Esophagus squamous epithelium (tissue), 5 donors: ENCODE measurements around the gene TIMM29. TPM values are rescaled to one million over a fixed set of nuclear protein-coding genes. Genes with fewer than 3 reads are reported as not detected.

Experiments used
- DNase-seq: peaks from one replicate; lab custom pipeline; 2025; lab: John Stamatoyannopoulos, UW
- H3K27ac ChIP-seq, 4 donors: fragments of 200-600 bp; sonication (generic); one replicate each; pipeline ENCODE4 v1.5.1; 2016 to 2019; ENCODE audit warnings: mild to moderate bottlenecking in 1 of 4
- H3K27me3 ChIP-seq, 4 donors: fragments of 200-600 bp; sonication (generic); 1 replicate in 3 of 4; 2 replicates in 1 of 4; pipeline versions ENCODE4 v1.5.1 to v1.6.0; 2017 to 2021; ENCODE audit warnings: antibody characterized with exemption in 1 of 4
- H3K36me3 ChIP-seq, 3 donors: fragments of 200-600 bp; sonication (generic); one replicate each; pipeline ENCODE4 v1.5.1; 2016 to 2019
- H3K4me1 ChIP-seq, 3 donors: fragments of 200-600 bp; sonication (generic); one replicate each; pipeline ENCODE4 v1.5.1; 2017 to 2019
- H3K4me3 ChIP-seq, 4 donors: fragments of 200-600 bp; sonication (generic); 1 replicate in 3 of 4; 2 replicates in 1 of 4; pipeline ENCODE4 v1.5.1; 2016 to 2019; ENCODE audit warnings: mild to moderate bottlenecking in 2 of 4, moderate library complexity in 1 of 4
- H3K9me3 ChIP-seq, 3 donors: fragments of 200-600 bp; sonication (generic); one replicate each; pipeline ENCODE4 v1.5.1; 2016 to 2019
- POLR2A ChIP-seq, 4 donors: fragments of 450-650 bp; IDR thresholded peaks; one replicate each; pipeline ENCODE4 v1.6.1; 2017; ENCODE audit warnings: antibody characterized with exemption in 4 of 4, mild to moderate bottlenecking in 4 of 4, moderate library complexity in 3 of 4
- WGBS, 2 donors: methylation state at CpG; one replicate each; pipeline ENCODE4 v1.1.5; 2018; 5-methylcytosine and 5-hydroxymethylcytosine counted together
- intact Hi-C: fragments of 100-400 bp; cut with DNase I; formaldehyde crosslinking; loops from one replicate; pipeline ENCODE4 v1.15.0; 2022
- total RNA-seq, 4 donors: library from RNA; depleted of rRNA; stranded (reverse); fragments of >200 nt; gene quantifications; one replicate each; pipeline ENCODE4 v1.1.0, GENCODE V29; 2016
- TF ChIP-seq, protein P1 (sequence below), 6 experiments: fragments of 450-650 bp in 4 of 6; fragments of 200-600 bp in 2 of 6; sonication (generic) in 2 of 6; IDR thresholded peaks; one replicate each; pipeline ENCODE4 v1.5.1; 2016 to 2019; ENCODE audit warnings: antibody characterized with exemption in 6 of 6, mild to moderate bottlenecking in 4 of 6, moderate library complexity in 4 of 6
- donor health status: DM: yes; HTN: yes; CAD: no.

The TIMM29 gene
- total RNA-seq, 4 donors from 2014 or later, result 23.6 to 35.6 (median 27.3) TPM

DNA sequence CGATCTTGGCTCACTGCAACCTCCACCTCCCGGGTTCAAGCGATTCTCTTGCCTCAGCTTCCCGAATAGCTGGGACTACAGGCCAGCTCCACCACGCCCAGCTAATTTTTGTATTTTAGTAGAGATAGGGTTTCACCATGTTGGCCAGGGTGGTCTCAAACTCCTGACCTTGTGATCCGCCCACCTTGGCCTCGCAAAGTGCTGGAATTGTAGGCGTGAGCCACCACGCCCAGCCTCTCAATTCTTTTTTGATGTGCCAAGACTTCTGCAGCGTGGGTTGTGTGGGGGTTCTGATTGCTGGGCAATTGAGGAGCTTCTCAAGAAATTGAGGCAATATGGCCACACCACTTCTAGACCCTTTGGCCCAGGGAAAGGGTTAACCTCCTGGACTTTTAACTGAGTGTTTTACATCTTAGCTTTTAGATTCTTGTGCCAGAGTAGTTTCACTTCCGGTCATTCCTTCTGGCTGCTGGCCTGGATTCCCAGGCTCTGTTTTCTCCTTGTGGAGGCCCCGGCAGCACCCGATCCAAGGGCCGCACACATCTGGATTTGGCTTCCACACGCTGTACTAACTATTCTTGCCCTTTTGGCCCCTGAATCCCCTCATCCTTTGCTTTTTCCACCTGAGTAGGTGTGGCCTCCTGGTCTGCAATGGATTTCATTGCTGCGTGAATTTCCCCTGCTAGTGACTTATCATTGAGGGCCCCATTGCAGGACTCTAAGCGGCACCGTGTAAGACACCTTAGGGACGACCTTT is 46.9 kb downstream of the TIMM29 start:
- Histone ChIP-seq H3K36me3 (no peaks in the 10 kb centered on the region), H3K27ac (peak overlapping the region in 3 of 4 donors; percentile 56 to 67 (median 60)), H3K9me3 (no peaks in the 10 kb centered on the region), H3K4me1 (peaks cover 16 to 44% (median 27%) of the 10 kb centered on the region in 3 donors), H3K4me3 (peak overlapping the region in 1 of 4 donors; percentile 39), H3K27me3 (no peaks in the 10 kb centered on the region)
- intact Hi-C loops, result no loop called here
- no peak for DNase-seq
- 62 to 68% methylated on average over 17 to 19 of the region's 19 CpGs for WGBS, 2 donors
- no peak for TF ChIP-seq POLR2A (IDR thresholded peaks at IDR 0.05)
- TF ChIP-seq, protein P1, sequence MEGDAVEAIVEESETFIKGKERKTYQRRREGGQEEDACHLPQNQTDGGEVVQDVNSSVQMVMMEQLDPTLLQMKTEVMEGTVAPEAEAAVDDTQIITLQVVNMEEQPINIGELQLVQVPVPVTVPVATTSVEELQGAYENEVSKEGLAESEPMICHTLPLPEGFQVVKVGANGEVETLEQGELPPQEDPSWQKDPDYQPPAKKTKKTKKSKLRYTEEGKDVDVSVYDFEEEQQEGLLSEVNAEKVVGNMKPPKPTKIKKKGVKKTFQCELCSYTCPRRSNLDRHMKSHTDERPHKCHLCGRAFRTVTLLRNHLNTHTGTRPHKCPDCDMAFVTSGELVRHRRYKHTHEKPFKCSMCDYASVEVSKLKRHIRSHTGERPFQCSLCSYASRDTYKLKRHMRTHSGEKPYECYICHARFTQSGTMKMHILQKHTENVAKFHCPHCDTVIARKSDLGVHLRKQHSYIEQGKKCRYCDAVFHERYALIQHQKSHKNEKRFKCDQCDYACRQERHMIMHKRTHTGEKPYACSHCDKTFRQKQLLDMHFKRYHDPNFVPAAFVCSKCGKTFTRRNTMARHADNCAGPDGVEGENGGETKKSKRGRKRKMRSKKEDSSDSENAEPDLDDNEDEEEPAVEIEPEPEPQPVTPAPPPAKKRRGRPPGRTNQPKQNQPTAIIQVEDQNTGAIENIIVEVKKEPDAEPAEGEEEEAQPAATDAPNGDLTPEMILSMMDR (IDR thresholded peaks at IDR 0.05), result no peak

DNA sequence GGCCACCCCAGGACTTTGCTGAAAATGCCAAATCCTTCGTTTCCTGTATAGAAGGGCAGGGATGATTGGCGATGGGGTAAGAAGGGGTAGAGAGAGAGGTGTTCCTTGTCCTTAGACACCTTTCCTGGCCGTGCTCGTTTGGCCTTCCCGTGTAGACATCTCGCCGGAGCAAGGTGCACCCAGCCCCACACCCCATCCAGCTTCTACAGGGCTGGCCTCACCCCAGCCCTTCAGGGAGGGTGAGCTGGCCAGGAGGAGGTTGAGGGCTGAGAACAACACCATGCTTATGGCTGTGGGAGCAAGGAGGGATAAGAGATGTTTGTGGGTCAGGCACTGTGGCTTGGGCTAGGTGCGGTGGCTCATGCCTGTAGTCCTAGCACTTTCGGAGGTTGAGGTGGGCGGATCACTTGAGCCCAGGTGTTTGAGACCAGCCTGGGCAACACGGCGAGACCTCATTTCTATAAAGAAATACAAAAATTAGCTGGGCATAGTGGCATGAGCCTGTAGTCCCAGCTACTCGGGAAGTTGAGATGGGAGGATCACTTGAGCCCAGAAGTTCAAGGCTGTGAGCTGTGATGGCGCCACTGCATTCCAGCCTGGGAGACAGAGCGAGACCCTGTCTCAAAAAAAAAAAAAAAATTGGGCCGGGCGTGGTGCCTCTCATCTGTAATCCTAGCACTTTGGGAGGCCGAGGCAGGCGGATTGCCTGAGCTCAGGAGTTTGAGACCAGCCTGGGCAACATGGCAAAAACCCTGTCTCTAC is 47.7 kb downstream of the TIMM29 start:
- H3K27me3 ChIP-seq, result no peaks in the 10 kb centered on the region
- intact Hi-C loops, result no loop called here
- no peak for DNase-seq
- H3K9me3 ChIP-seq, result no peaks in the 10 kb centered on the region
- WGBS, 2 donors, result 69 to 75% methylated on average over 9 to 12 of the region's 19 CpGs
- peaks cover 16 to 52% (median 27%) of the 10 kb centered on the region in 3 donors for H3K4me1 ChIP-seq
- peaks cover 0 to 6% (median 0%) of the 10 kb centered on the region in 3 donors for H3K36me3 ChIP-seq
- no peak for TF ChIP-seq POLR2A (IDR thresholded peaks at IDR 0.05)
- TF ChIP-seq, protein P1 (IDR thresholded peaks at IDR 0.05), result no peak
- peak overlapping the region in 3 of 4 donors; percentile 56 to 67 (median 60) for H3K27ac ChIP-seq
- peak overlapping the region in 1 of 4 donors; percentile 39 for H3K4me3 ChIP-seq

DNA sequence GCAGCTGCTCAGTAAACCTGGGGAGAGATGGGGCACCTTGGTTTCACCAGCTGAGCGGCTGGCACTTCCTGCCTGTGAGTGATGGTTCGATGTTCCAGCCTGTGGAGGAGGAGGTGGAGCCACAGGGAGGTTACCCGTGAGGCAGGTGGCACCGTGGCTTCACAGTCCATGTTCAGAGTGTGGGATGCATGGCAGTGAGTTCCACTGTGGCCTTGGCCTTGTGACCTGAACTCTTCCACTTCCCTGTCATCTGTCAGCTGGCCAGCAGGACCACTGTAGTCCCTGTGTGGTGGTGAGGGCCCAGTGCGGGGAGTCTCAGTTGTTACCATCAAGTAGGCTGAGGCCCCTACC is 49.1 kb downstream of the TIMM29 start:
- Histone ChIP-seq H3K27ac (no peak overlapping the region), H3K27me3 (no peaks in the 10 kb centered on the region), H3K36me3 (peaks cover 0 to 14% (median 0%) of the 10 kb centered on the region in 3 donors), H3K4me3 (no peak overlapping the region), H3K4me1 (peaks cover 16 to 53% (median 27%) of the 10 kb centered on the region in 3 donors), H3K9me3 (no peaks in the 10 kb centered on the region)
- intact Hi-C loops, result no loop called here
- DNase-seq, result no peak
- TF ChIP-seq, protein P1 (IDR thresholded peaks at IDR 0.05), result no peak
- 66 to 100% methylated on average over 1 to 2 of the region's 5 CpGs for WGBS, 2 donors

Other genes with a start within 250 kb of the TIMM29 start
- gene QTRT1, start 227.4 kb upstream of the TIMM29 start, total RNA-seq, result 10 to 100 TPM; 25.3 to 50.9 (median 27.3) TPM
- 100 to 1,000 TPM in 2 of 4 donors, 10 to 100 TPM in 2; 79.9 to 138 (median 102) TPM for gene DNM2, start 210.7 kb upstream of the TIMM29 start, total RNA-seq
- 10 to 100 TPM; 14.7 to 30.3 (median 24.1) TPM for gene TMED1, start 92.6 kb upstream of the TIMM29 start, total RNA-seq
- 1 to 10 TPM in 1 of 4 donors, under 1 TPM in 1, not detected in 2; 0.38 to 1.3 TPM for gene C19orf38, start 80.4 kb upstream of the TIMM29 start, total RNA-seq
- gene CARM1, start 57.3 kb upstream of the TIMM29 start, total RNA-seq, result 10 to 100 TPM; 21.4 to 35.4 (median 28.5) TPM
- gene YIPF2, start 172 bp upstream of the TIMM29 start, total RNA-seq, result 10 to 100 TPM; 39.6 to 63.2 (median 44.0) TPM
- gene SMARCA4, start 32.2 kb downstream of the TIMM29 start, total RNA-seq, result 100 to 1,000 TPM in 2 of 4 donors, 10 to 100 TPM in 2; 62.8 to 142 (median 93.4) TPM
- gene LDLR, start 160.7 kb downstream of the TIMM29 start, total RNA-seq, result 100 to 1,000 TPM in 3 of 4 donors, 10 to 100 TPM in 1; 58.9 to 207 (median 149) TPM
- 10 to 100 TPM in 1 of 4 donors, 1 to 10 TPM in 3; 2.9 to 10.9 (median 6.3) TPM for gene SPC24, start 227.0 kb downstream of the TIMM29 start, total RNA-seq